Adrenal gland (tissue), 12 donors: ENCODE measurements around the gene PIGH. TPM values are rescaled to one million over a fixed set of nuclear protein-coding genes. Genes with fewer than 3 reads are reported as not detected.

Experiments
- DNase-seq, 7 donors: peaks; one replicate each; pipeline ENCODE4 v3.0.0-alpha.2; 2019 to 2020
- H3K27ac ChIP-seq, 5 donors: fragments of 200-600 bp; sonication (generic) in 4 of 5; 1 replicate in 3 of 5; 2 replicates in 2 of 5; pipeline versions ENCODE4 v1.5.1 to v1.8.0; 2016 to 2020; ENCODE audit warnings: mild to moderate bottlenecking in 1 of 5
- H3K27me3 ChIP-seq: fragments of 200-600 bp; 2 replicates; pipeline ENCODE4 v1.8.0; 2021
- H3K36me3 ChIP-seq, 2 donors: fragments of 200-600 bp; replicated peaks in 1 of 2; 1 replicate in 1 of 2; 2 replicates in 1 of 2; pipeline versions ENCODE4 v1.5.1 to v1.8.0; 2018 to 2022
- H3K4me1 ChIP-seq, 2 donors: fragments of 200-600 bp; replicated peaks in 1 of 2; 1 replicate in 1 of 2; 2 replicates in 1 of 2; pipeline versions ENCODE4 v1.5.1 to v1.8.0; 2018 to 2021
- H3K4me3 ChIP-seq, 4 donors: fragments of 200-600 bp; sonication (generic) in 3 of 4; one replicate each; pipeline ENCODE4 v1.5.1; 2016 to 2018
- H3K9me3 ChIP-seq, 3 donors: fragments of 200-600 bp; sonication (generic) in 1 of 3; replicated peaks in 1 of 3; 1 replicate in 2 of 3; 2 replicates in 1 of 3; pipeline versions ENCODE4 v1.5.1 to v1.8.0; 2016 to 2021
- CTCF ChIP-seq, 6 experiments: fragments of 450-650 bp in 4 of 6; fragments of 200-600 bp in 2 of 6; sonication (generic) in 1 of 6; IDR thresholded peaks; 1 replicate in 5 of 6; 2 replicates in 1 of 6; pipeline versions ENCODE4 v1.5.1 to v1.8.0; 2016 to 2021; ENCODE audit warnings: antibody characterized with exemption in 6 of 6, mild to moderate bottlenecking in 2 of 6, moderate library complexity in 1 of 6
- POLR2A ChIP-seq, 2 donors: fragments of 450-650 bp; IDR thresholded peaks; one replicate each; pipeline ENCODE4 v1.6.1; 2017; ENCODE audit warnings: antibody characterized with exemption in 2 of 2, mild to moderate bottlenecking in 2 of 2, moderate library complexity in 1 of 2
- WGBS, 4 donors: extraction: QIAGEN DNeasy Blood & Tissue Kit in 2 of 4; methylation state at CpG; one replicate each; pipeline versions ENCODE4 v1.1.5 to v1.1.7; 2013 to 2017; 5-methylcytosine and 5-hydroxymethylcytosine counted together
- intact Hi-C, 2 donors: fragments of 100-400 bp; cut with DNase I; formaldehyde crosslinking; loops; one replicate each; pipeline versions ENCODE4 v1.14.1 to v1.15.0; 2022 to 2023
- polyA plus RNA-seq, 3 donors: library from polyadenylated mRNA; stranded (reverse); fragments of 200-250 nt in 2 of 3; fragments of 350-450 nt in 1 of 3; fragmentation: Illumina TruSeq in 1 of 3; extraction: RNeasy Lipid Tissue Mini Kit (QIAGEN cat#74804) in 1 of 3; gene quantifications; one replicate each; pipeline ENCODE4 v1.2.3, GENCODE V29; 2013 to 2014
- total RNA-seq, 9 donors: library from RNA; depleted of rRNA in 4 of 9; stranded (reverse); fragments of >200 nt in 4 of 9; fragments of 120-200 nt in 1 of 9; fragmentation: NEBNext Ultra II Directional in 1 of 9; extraction: Animal tissue kit (Norgen Biotek cat#: 25700) in 1 of 9; gene quantifications; one replicate each; pipeline versions ENCODE4 v1.1.0 to v1.2.4, GENCODE V29; 2013 to 2023
- donor health status: healthy with polysubstance abuse.
- donor health status: Bipolar disorder and iron deficiency.
- donor health status: DM: yes; HTN: yes; CAD: no.
- donor health status: DM: no; HTN: no; CAD: no.
- donor health status: DM: no; HTN: no; CAD: no.
- donor health status: DM: yes; HTN: yes; CAD: no.

Gene PIGH
- total and polyA plus RNA-seq, 12 donors: 41.5 to 79.1 (median 50.7) TPM

GRCh38 chr14:67579636-67580035 lies 20.4 kb downstream of the PIGH start:
- no peak overlapping the region for H3K27ac ChIP-seq
- H3K9me3 ChIP-seq: no peaks in the 10 kb centered on the region
- intact Hi-C loops: no loop called here
- no peaks in the 10 kb centered on the region for H3K27me3 ChIP-seq
- DNase-seq: peak in 1 of 7 donors; percentile 5
- no peaks in the 10 kb centered on the region for H3K4me1 ChIP-seq
- WGBS, 4 donors: 65 to 79% (median 77%) methylated on average over 2 to 7 of the region's 7 CpGs
- no peak for TF ChIP-seq CTCF (IDR thresholded peaks at IDR 0.05)
- no peak for TF ChIP-seq POLR2A (IDR thresholded peaks at IDR 0.05)
- H3K4me3 ChIP-seq: no peak overlapping the region
- H3K36me3 ChIP-seq: peaks cover 0 to 16% of the 10 kb centered on the region in 2 donors

- H3K36me3 ChIP-seq: peaks cover 0 to 16% of the 10 kb centered on the region in 2 donors
- intact Hi-C loops: no loop called here
- peak in 1 of 7 donors; percentile 8 for DNase-seq
- H3K27me3 ChIP-seq: no peaks in the 10 kb centered on the region
- H3K27ac ChIP-seq: no peak overlapping the region
- H3K4me3 ChIP-seq: no peak overlapping the region
- H3K4me1 ChIP-seq: no peaks in the 10 kb centered on the region
- H3K9me3 ChIP-seq: no peaks in the 10 kb centered on the region
- 80 to 89% (median 81%) methylated on average over 15 of the region's 15 CpGs for WGBS, 4 donors
- TF ChIP-seq CTCF (IDR thresholded peaks at IDR 0.05): no peak
- no peak for TF ChIP-seq POLR2A (IDR thresholded peaks at IDR 0.05)
These were observed 21.0 kb downstream of the PIGH start for GRCh38 chr14:67579040-67579439.

GRCh38 chr14:67577909-67578749 lies 21.9 kb downstream of the PIGH start:
- peaks cover 0 to 16% of the 10 kb centered on the region in 2 donors for H3K36me3 ChIP-seq

More at GRCh38 chr14:67577909-67578749, 21.9 kb downstream of the PIGH start:
- Histone ChIP-seq H3K27ac (no peak overlapping the region), H3K4me3 (no peak overlapping the region), H3K9me3 (no peaks in the 10 kb centered on the region), H3K4me1 (no peaks in the 10 kb centered on the region), H3K27me3 (no peaks in the 10 kb centered on the region)
- DNase-seq: peak in 1 of 7 donors; percentile 26
- WGBS, 4 donors: 83 to 88% (median 85%) methylated on average over 13 to 16 of the region's 16 CpGs
- intact Hi-C loops: no loop called here
- TF ChIP-seq POLR2A (IDR thresholded peaks at IDR 0.05) (no peak), CTCF (IDR thresholded peaks at IDR 0.05) (no peak)
